Measurements from ENCODE around the gene CNOT3. TPM values are rescaled to one million over a fixed set of nuclear protein-coding genes. Genes with fewer than 3 reads are reported as not detected.
"Not testable (repeated sequence)": the region's sequence is repeated elsewhere in the genome, so short reads cannot be mapped to it uniquely, and the experiment has no call there.

Gene CNOT3
- total and polyA plus RNA-seq, 4 experiments from 2014 or later = 3.3 to 82.3 (median 50.5) TPM

GRCh38 chr19:54193011-54193410 is 55.4 kb downstream of the CNOT3 start:
- POLR2A ChIA-PET (ENCODE audit: partially characterized antibody) = interaction anchor here (5.5 to 7.3 kb wide), 2 partner anchors 9 to 17 kb away, joined by 66 to 256 read pairs; partner anchors contain the start of gene RPS9

GRCh38 chr19:54194463-54194862 is 56.9 kb downstream of the CNOT3 start:
- intact Hi-C loops (cut with micrococcal nuclease) = loop anchor here (5.0 kb wide), 1 partner anchor 1928 kb away; the partner anchor contains the start of gene ZNF787
- H3K36me3 ChIP-seq (ENCODE audit: insufficient read depth, low read length) = peaks cover 10% of the 10 kb centered on the region
- H3K4me3 Mint-ChIP-seq; CTCF ChIA-PET (ENCODE audit: partially characterized antibody); H3K27me3 Mint-ChIP-seq; H3K27me3 ChIP-seq (ENCODE audit: insufficient read depth, low read length); H3K4me1 ChIP-seq (ENCODE audit: insufficient read depth, low read length); H3K9me3 Mint-ChIP-seq; H3K27ac ChIP-seq (ENCODE audit: low read depth, low read length); H3K4me3 ChIP-seq (ENCODE audit: low read length in 2 of 2); DNase-seq; H3K9me3 ChIP-seq (ENCODE audit: control insufficient read depth in 1 of 2, low read length in 2 of 2): not testable (repeated sequence)
- Mint-ChIP-seq H3K27ac (peak overlapping the region in 2 of 7 donors; percentile 24 to 55), H3K36me3 (peaks cover 18 to 24% of the 10 kb centered on the region in 2 donors), H3K4me1 (peaks cover 9 to 35% (median 19%) of the 10 kb centered on the region in 4 donors)
- POLR2A ChIA-PET (ENCODE audit: partially characterized antibody) = interaction anchor here (1.5 kb wide), 1 partner anchor 11 kb away, joined by 3 read pairs; no protein-coding TSS in a partner anchor

More at GRCh38 chr19:54193011-54193410, 55.4 kb downstream of the CNOT3 start:
- H3K27me3 Mint-ChIP-seq = no peaks in the 10 kb centered on the region
- no peaks in the 10 kb centered on the region for H3K9me3 ChIP-seq (ENCODE audit: control insufficient read depth in 1 of 2, low read length in 2 of 2)
- peaks cover 10% of the 10 kb centered on the region for H3K36me3 ChIP-seq (ENCODE audit: insufficient read depth, low read length)
- peaks cover 18 to 30% of the 10 kb centered on the region in 2 donors for H3K36me3 Mint-ChIP-seq
- no peak overlapping the region for H3K27ac ChIP-seq (ENCODE audit: low read depth, low read length)
- H3K27ac Mint-ChIP-seq = peak overlapping the region in 4 of 7 donors; percentile 23 to 94 (median 58)
- peaks cover 19% of the 10 kb centered on the region for H3K4me1 ChIP-seq (ENCODE audit: insufficient read depth, low read length)
- DNase-seq = no peak
- peak overlapping the region in 6 of 8 donors; percentile 26 to 97 (median 72) for H3K4me3 Mint-ChIP-seq
- no peak overlapping the region for H3K4me3 ChIP-seq (ENCODE audit: low read length in 2 of 2)
- CTCF ChIA-PET (ENCODE audit: partially characterized antibody) = interaction anchor here (1.9 kb wide), 1 partner anchor 73 kb away, joined by 7 read pairs; no protein-coding TSS in a partner anchor
- H3K27me3 ChIP-seq (ENCODE audit: insufficient read depth, low read length) = no peaks in the 10 kb centered on the region
- peaks cover 10 to 45% (median 22%) of the 10 kb centered on the region in 4 donors for H3K4me1 Mint-ChIP-seq
- intact Hi-C loops (cut with micrococcal nuclease) = loop anchor here (5.0 kb wide), 1 partner anchor 1929 kb away; the partner anchor contains the start of gene ZNF787
- H3K9me3 Mint-ChIP-seq = peaks cover 0 to 1% (median 0%) of the 10 kb centered on the region in 8 donors

- H3K4me3 ChIP-seq (ENCODE audit: low read length in 2 of 2) = no peak overlapping the region
- POLR2A ChIA-PET (ENCODE audit: partially characterized antibody) = no interaction called here
- no peaks in the 10 kb centered on the region for H3K27me3 Mint-ChIP-seq
- peaks cover 0 to 4% (median 0%) of the 10 kb centered on the region in 8 donors for H3K9me3 Mint-ChIP-seq
- intact Hi-C loops (cut with micrococcal nuclease) = no loop called here
- peaks cover 8 to 43% (median 22%) of the 10 kb centered on the region in 4 donors for H3K4me1 Mint-ChIP-seq
- peaks cover 11% of the 10 kb centered on the region for H3K36me3 ChIP-seq (ENCODE audit: insufficient read depth, low read length)
- H3K27ac Mint-ChIP-seq = no peak overlapping the region
- H3K36me3 Mint-ChIP-seq = peaks cover 22 to 25% of the 10 kb centered on the region in 2 donors
- DNase-seq = no peak
- peaks cover 17% of the 10 kb centered on the region for H3K4me1 ChIP-seq (ENCODE audit: insufficient read depth, low read length)
- CTCF ChIA-PET (ENCODE audit: partially characterized antibody) = interaction anchor here (1.4 kb wide), 1 partner anchor 70 kb away, joined by 4 read pairs; no protein-coding TSS in a partner anchor
- H3K4me3 Mint-ChIP-seq = no peak overlapping the region
- no peaks in the 10 kb centered on the region for H3K27me3 ChIP-seq (ENCODE audit: insufficient read depth, low read length)
- H3K27ac ChIP-seq (ENCODE audit: low read depth, low read length) = no peak overlapping the region
- no peaks in the 10 kb centered on the region for H3K9me3 ChIP-seq (ENCODE audit: control insufficient read depth in 1 of 2, low read length in 2 of 2)
Measured at GRCh38 chr19:54196536-54196935, 59.0 kb downstream of the CNOT3 start.

- H3K9me3 Mint-ChIP-seq = peaks cover 0 to 4% (median 0%) of the 10 kb centered on the region in 8 donors
- Histone ChIP-seq H3K4me3 (ENCODE audit: low read length in 2 of 2) (no peak overlapping the region), H3K4me1 (ENCODE audit: insufficient read depth, low read length) (peaks cover 17% of the 10 kb centered on the region), H3K27ac (ENCODE audit: low read depth, low read length) (no peak overlapping the region), H3K36me3 (ENCODE audit: insufficient read depth, low read length) (peaks cover 16% of the 10 kb centered on the region), H3K9me3 (ENCODE audit: control insufficient read depth in 1 of 2, low read length in 2 of 2) (no peaks in the 10 kb centered on the region), H3K27me3 (ENCODE audit: insufficient read depth, low read length) (no peaks in the 10 kb centered on the region)
- no peak for DNase-seq
- intact Hi-C loops (cut with micrococcal nuclease) = no loop called here
- ChIA-PET POLR2A (ENCODE audit: partially characterized antibody) (interaction anchor here (0.6 kb wide), 1 partner anchor 251 kb away, joined by 3 read pairs; no protein-coding TSS in a partner anchor), CTCF (ENCODE audit: partially characterized antibody) (no interaction called here)
- H3K4me3 Mint-ChIP-seq = peak overlapping the region in 2 of 8 donors; percentile 24 to 35
- no peaks in the 10 kb centered on the region for H3K27me3 Mint-ChIP-seq
- H3K36me3 Mint-ChIP-seq = peaks cover 27 to 31% of the 10 kb centered on the region in 2 donors
- peak overlapping the region in 2 of 7 donors; percentile 47 to 58 for H3K27ac Mint-ChIP-seq
- peaks cover 7 to 43% (median 21%) of the 10 kb centered on the region in 4 donors for H3K4me1 Mint-ChIP-seq
Measured at GRCh38 chr19:54197121-54197520, 59.6 kb downstream of the CNOT3 start.

- H3K27ac ChIP-seq (ENCODE audit: low read depth, low read length) = no peak overlapping the region
- peaks cover 38 to 40% of the 10 kb centered on the region in 2 donors for H3K36me3 Mint-ChIP-seq
- peaks cover 28% of the 10 kb centered on the region for H3K36me3 ChIP-seq (ENCODE audit: insufficient read depth, low read length)
- H3K27ac Mint-ChIP-seq = peak overlapping the region in 5 of 7 donors; percentile 52 to 99 (median 85)
- H3K9me3 ChIP-seq (ENCODE audit: control insufficient read depth in 1 of 2, low read length in 2 of 2) = no peaks in the 10 kb centered on the region
- peaks cover 23 to 52% (median 34%) of the 10 kb centered on the region in 4 donors for H3K4me1 Mint-ChIP-seq
- no peaks in the 10 kb centered on the region for H3K27me3 ChIP-seq (ENCODE audit: insufficient read depth, low read length)
- H3K4me3 ChIP-seq (ENCODE audit: low read length in 2 of 2) = no peak overlapping the region
- no peak for DNase-seq
- ChIA-PET POLR2A (ENCODE audit: partially characterized antibody) (interaction anchor here (0.6 to 9.8 kb wide), 6 partner anchors 10 to 85 kb away, joined by 3 to 256 read pairs (median 22); partner anchors contain the start of genes CNOT3, MBOAT7, PRPF31 and TFPT), CTCF (ENCODE audit: partially characterized antibody) (interaction anchor here (1.0 to 10.4 kb wide), 3 partner anchors 9 to 66 kb away, joined by 4 to 56 read pairs (median 4); partner anchors contain the start of genes MBOAT7 and TSEN34)
- H3K9me3 Mint-ChIP-seq = peaks cover 0 to 4% (median 0%) of the 10 kb centered on the region in 8 donors
- peaks cover 37% of the 10 kb centered on the region for H3K4me1 ChIP-seq (ENCODE audit: insufficient read depth, low read length)
- intact Hi-C loops (cut with micrococcal nuclease) = no loop called here
- H3K27me3 Mint-ChIP-seq = no peaks in the 10 kb centered on the region
- H3K4me3 Mint-ChIP-seq = peak overlapping the region; percentile 36 to 82 (median 68)
Measured at GRCh38 chr19:54199401-54199800, 61.8 kb downstream of the CNOT3 start.

GRCh38 chr19:54201172-54201701 is 63.7 kb downstream of the CNOT3 start:
- Mint-ChIP-seq H3K27ac (peak overlapping the region; percentile 98 to 100 (median 99)), H3K9me3 (peaks cover 0 to 4% (median 0%) of the 10 kb centered on the region in 8 donors), H3K4me3 (peak overlapping the region; percentile 96 to 100 (median 99)), H3K27me3 (no peaks in the 10 kb centered on the region), H3K4me1 (peaks cover 32 to 66% (median 47%) of the 10 kb centered on the region in 4 donors), H3K36me3 (peaks cover 41 to 50% of the 10 kb centered on the region in 2 donors)
- no peak for DNase-seq
- intact Hi-C loops (cut with micrococcal nuclease) = loop anchor here (5.0 kb wide), 2 partner anchors 246 to 769 kb away; partner anchors contain the start of genes LENG8 and ZNF761
- ChIA-PET POLR2A (ENCODE audit: partially characterized antibody) (interaction anchor here (0.6 to 9.8 kb wide), 23 partner anchors 8 to 333 kb away, joined by 3 to 256 read pairs (median 5); partner anchors contain the start of genes CNOT3, LENG1, LENG8 and LENG9), CTCF (ENCODE audit: partially characterized antibody) (interaction anchor here (1.1 to 10.4 kb wide), 4 partner anchors 11 to 99 kb away, joined by 3 to 56 read pairs (median 5); partner anchors contain the start of genes MBOAT7, NDUFA3 and TSEN34)
- Histone ChIP-seq H3K27ac (ENCODE audit: low read depth, low read length) (peak overlapping the region; percentile 89), H3K36me3 (ENCODE audit: insufficient read depth, low read length) (peaks cover 45% of the 10 kb centered on the region), H3K4me1 (ENCODE audit: insufficient read depth, low read length) (peaks cover 55% of the 10 kb centered on the region), H3K9me3 (ENCODE audit: control insufficient read depth in 1 of 2, low read length in 2 of 2) (no peaks in the 10 kb centered on the region), H3K4me3 (ENCODE audit: low read length in 2 of 2) (peak overlapping the region; percentile 95), H3K27me3 (ENCODE audit: insufficient read depth, low read length) (no peaks in the 10 kb centered on the region)
